SK-N-SH treated with all-trans-retinoic acid at 6 μM for 48 hours (cell line): Measurements from ENCODE around the gene IARS1.

Source experiments
- ATAC-seq: fragments of 200-7000 bp; cut with Tn5 transposase; 3 replicates; pipeline ENCODE4 v1.9.1; 2020; ENCODE audit warnings: mild to moderate bottlenecking, moderate library complexity
- ARNTL ChIP-seq: fragments of 450-650 bp; formaldehyde crosslinking; IDR thresholded peaks from 2 replicates; pipeline ENCODE4 v1.5.0; 2020; ENCODE audit warnings: low read depth, mild to moderate bottlenecking, moderate library complexity, borderline replicate concordance
- BACH2 ChIP-seq: fragments of 250-450 bp; sonication (Bioruptor Pico); IDR thresholded peaks from 2 replicates; pipeline ENCODE4 v1.9.0; 2021; ENCODE audit warnings: mild to moderate bottlenecking, borderline replicate concordance
- CSDC2 ChIP-seq: fragments of 250-450 bp; sonication (Bioruptor Pico); IDR thresholded peaks from 2 replicates; pipeline ENCODE4 v1.5.0; 2020; ENCODE audit warnings: mild to moderate bottlenecking, moderate library complexity
- ESRRG ChIP-seq: fragments of 250-450 bp; sonication (Bioruptor Pico); IDR thresholded peaks from 2 replicates; pipeline ENCODE4 v1.6.1; 2021; ENCODE audit warnings: mild to moderate bottlenecking
- GLIS3 ChIP-seq: fragments of 250-450 bp; sonication (Bioruptor Pico); IDR thresholded peaks from 2 replicates; pipeline ENCODE4 v1.5.0; 2020; ENCODE audit warnings: mild to moderate bottlenecking, moderate library complexity
- ISL1 ChIP-seq: fragments of 250-450 bp; sonication (Bioruptor Pico); IDR thresholded peaks from 2 replicates; pipeline ENCODE4 v2.1.2; 2022; ENCODE audit warnings: mild to moderate bottlenecking, moderate library complexity
- OSR1 ChIP-seq: fragments of 250-450 bp; sonication (Bioruptor Pico); IDR thresholded peaks from 2 replicates; pipeline ENCODE4 v1.8.0; 2022; ENCODE audit warnings: moderate library complexity, mild to moderate bottlenecking, inconsistent platforms
- PPARA ChIP-seq: fragments of 250-450 bp; sonication (Bioruptor Pico); IDR thresholded peaks from 2 replicates; pipeline ENCODE4 v1.5.0; 2020; ENCODE audit warnings: mild to moderate bottlenecking, borderline replicate concordance
- RARB ChIP-seq: fragments of 250-450 bp; sonication (Bioruptor Pico); IDR thresholded peaks from 2 replicates; pipeline ENCODE4 v1.8.0; 2021; ENCODE audit warnings: mild to moderate bottlenecking, moderate library complexity
- SNAI2 ChIP-seq: fragments of 250-450 bp; sonication (Bioruptor Pico); IDR thresholded peaks from 2 replicates; pipeline ENCODE4 v1.5.0; 2020; ENCODE audit warnings: mild to moderate bottlenecking, moderate library complexity
- TCF4 ChIP-seq: fragments of 250-450 bp; sonication (Bioruptor Pico); IDR thresholded peaks from 2 replicates; pipeline ENCODE4 v1.8.0; 2021; ENCODE audit warnings: mild to moderate bottlenecking, moderate library complexity, borderline replicate concordance
- TOX ChIP-seq: fragments of 250-450 bp; sonication (Bioruptor Pico); IDR thresholded peaks from 2 replicates; pipeline ENCODE4 v1.8.0; 2021; ENCODE audit warnings: mild to moderate bottlenecking, moderate library complexity, borderline replicate concordance
- ZC3H10 ChIP-seq: fragments of 250-450 bp; sonication (Bioruptor Pico); IDR thresholded peaks from 2 replicates; pipeline ENCODE4 v1.5.1; 2021; ENCODE audit warnings: mild to moderate bottlenecking, moderate library complexity
- ZFP3 ChIP-seq: fragments of 250-450 bp; sonication (Bioruptor Pico); IDR thresholded peaks from 2 replicates; pipeline ENCODE4 v1.5.0; 2020; ENCODE audit warnings: mild to moderate bottlenecking, moderate library complexity
- ZNF565 ChIP-seq: fragments of 450-650 bp; formaldehyde crosslinking; conservative IDR thresholded peaks from 2 replicates; pipeline ENCODE4 v1.5.0; 2020; ENCODE audit warnings: low read depth, mild to moderate bottlenecking, moderate library complexity
- ZNF70 ChIP-seq: fragments of 450-650 bp; formaldehyde crosslinking; IDR thresholded peaks from 2 replicates; pipeline ENCODE4 v1.5.0; 2020; ENCODE audit warnings: mild to moderate bottlenecking, moderate library complexity
- ZNF8 ChIP-seq: fragments of 450-650 bp; formaldehyde crosslinking; IDR thresholded peaks from 2 replicates; pipeline ENCODE4 v1.5.0; 2020; ENCODE audit warnings: mild to moderate bottlenecking, moderate library complexity
- TF ChIP-seq, protein P1 (sequence below): fragments of 250-450 bp; sonication (Bioruptor Pico); IDR thresholded peaks from 2 replicates; pipeline ENCODE4 v1.5.1; 2021; ENCODE audit warnings: mild to moderate bottlenecking, moderate library complexity
- TF ChIP-seq, protein P2 (sequence below): fragments of 250-450 bp; sonication (Bioruptor Pico); IDR thresholded peaks from 2 replicates; pipeline ENCODE4 v1.5.0; 2020; ENCODE audit warnings: mild to moderate bottlenecking, moderate library complexity
- TF ChIP-seq, protein P3 (sequence below): fragments of 250-450 bp; sonication (Bioruptor Pico); IDR thresholded peaks from 2 replicates; pipeline ENCODE4 v1.5.1; 2020; ENCODE audit warnings: low read depth, mild to moderate bottlenecking, moderate library complexity
- TF ChIP-seq, protein P4 (sequence below): fragments of 250-450 bp; sonication (Bioruptor Pico); IDR thresholded peaks from 2 replicates; pipeline ENCODE4 v1.8.0; 2020; ENCODE audit warnings: mild to moderate bottlenecking, moderate library complexity, borderline replicate concordance

IARS1 gene

DNA sequence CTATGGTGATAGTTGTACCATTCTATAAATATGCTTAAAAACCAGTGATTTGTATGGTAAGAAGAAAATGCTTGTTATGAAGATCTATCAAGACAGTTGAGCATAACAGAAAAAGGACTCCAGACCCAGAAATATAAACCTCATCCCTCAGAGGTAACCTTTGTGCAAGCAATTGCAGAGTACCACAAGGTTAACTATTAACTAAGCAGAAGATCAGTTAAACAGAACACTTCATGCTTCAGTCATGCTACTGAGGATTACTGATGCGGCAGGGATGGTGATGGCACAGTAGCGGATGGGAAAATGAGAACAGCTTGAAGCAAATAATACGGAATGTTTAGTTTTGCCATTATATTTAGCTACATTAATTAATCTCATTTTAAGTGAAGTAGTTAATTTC, 45.5 kb downstream of the IARS1 start:
- TF ChIP-seq, protein P1, sequence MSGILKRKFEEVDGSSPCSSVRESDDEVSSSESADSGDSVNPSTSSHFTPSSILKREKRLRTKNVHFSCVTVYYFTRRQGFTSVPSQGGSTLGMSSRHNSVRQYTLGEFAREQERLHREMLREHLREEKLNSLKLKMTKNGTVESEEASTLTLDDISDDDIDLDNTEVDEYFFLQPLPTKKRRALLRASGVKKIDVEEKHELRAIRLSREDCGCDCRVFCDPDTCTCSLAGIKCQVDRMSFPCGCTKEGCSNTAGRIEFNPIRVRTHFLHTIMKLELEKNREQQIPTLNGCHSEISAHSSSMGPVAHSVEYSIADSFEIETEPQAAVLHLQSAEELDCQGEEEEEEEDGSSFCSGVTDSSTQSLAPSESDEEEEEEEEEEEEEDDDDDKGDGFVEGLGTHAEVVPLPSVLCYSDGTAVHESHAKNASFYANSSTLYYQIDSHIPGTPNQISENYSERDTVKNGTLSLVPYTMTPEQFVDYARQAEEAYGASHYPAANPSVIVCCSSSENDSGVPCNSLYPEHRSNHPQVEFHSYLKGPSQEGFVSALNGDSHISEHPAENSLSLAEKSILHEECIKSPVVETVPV (CRISPR knock-in tag): no peak
- no peak for TF ChIP-seq ZNF8 (CRISPR knock-in tag)
- no peak for TF ChIP-seq ISL1 (CRISPR knock-in tag)
- TF ChIP-seq ZFP3: no peak
- no peak for TF ChIP-seq ARNTL (CRISPR knock-in tag)
- no peak for TF ChIP-seq BACH2
- TF ChIP-seq GLIS3 (CRISPR knock-in tag): no peak
- TF ChIP-seq ZC3H10: no peak
- TF ChIP-seq CSDC2: no peak
- TF ChIP-seq TOX (CRISPR knock-in tag): no peak
- no peak for TF ChIP-seq PPARA (CRISPR knock-in tag)
- TF ChIP-seq, protein P2, sequence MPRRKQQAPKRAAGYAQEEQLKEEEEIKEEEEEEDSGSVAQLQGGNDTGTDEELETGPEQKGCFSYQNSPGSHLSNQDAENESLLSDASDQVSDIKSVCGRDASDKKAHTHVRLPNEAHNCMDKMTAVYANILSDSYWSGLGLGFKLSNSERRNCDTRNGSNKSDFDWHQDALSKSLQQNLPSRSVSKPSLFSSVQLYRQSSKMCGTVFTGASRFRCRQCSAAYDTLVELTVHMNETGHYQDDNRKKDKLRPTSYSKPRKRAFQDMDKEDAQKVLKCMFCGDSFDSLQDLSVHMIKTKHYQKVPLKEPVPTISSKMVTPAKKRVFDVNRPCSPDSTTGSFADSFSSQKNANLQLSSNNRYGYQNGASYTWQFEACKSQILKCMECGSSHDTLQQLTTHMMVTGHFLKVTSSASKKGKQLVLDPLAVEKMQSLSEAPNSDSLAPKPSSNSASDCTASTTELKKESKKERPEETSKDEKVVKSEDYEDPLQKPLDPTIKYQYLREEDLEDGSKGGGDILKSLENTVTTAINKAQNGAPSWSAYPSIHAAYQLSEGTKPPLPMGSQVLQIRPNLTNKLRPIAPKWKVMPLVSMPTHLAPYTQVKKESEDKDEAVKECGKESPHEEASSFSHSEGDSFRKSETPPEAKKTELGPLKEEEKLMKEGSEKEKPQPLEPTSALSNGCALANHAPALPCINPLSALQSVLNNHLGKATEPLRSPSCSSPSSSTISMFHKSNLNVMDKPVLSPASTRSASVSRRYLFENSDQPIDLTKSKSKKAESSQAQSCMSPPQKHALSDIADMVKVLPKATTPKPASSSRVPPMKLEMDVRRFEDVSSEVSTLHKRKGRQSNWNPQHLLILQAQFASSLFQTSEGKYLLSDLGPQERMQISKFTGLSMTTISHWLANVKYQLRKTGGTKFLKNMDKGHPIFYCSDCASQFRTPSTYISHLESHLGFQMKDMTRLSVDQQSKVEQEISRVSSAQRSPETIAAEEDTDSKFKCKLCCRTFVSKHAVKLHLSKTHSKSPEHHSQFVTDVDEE (CRISPR knock-in tag): no peak
- TF ChIP-seq, protein P3, sequence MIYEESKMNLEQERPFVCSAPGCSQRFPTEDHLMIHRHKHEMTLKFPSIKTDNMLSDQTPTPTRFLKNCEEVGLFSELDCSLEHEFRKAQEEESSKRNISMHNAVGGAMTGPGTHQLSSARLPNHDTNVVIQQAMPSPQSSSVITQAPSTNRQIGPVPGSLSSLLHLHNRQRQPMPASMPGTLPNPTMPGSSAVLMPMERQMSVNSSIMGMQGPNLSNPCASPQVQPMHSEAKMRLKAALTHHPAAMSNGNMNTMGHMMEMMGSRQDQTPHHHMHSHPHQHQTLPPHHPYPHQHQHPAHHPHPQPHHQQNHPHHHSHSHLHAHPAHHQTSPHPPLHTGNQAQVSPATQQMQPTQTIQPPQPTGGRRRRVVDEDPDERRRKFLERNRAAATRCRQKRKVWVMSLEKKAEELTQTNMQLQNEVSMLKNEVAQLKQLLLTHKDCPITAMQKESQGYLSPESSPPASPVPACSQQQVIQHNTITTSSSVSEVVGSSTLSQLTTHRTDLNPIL: no peak
- no peak for TF ChIP-seq SNAI2 (CRISPR knock-in tag)
- no peak for TF ChIP-seq ESRRG (CRISPR knock-in tag)
- TF ChIP-seq TCF4 (CRISPR knock-in tag): no peak
- no peak for ATAC-seq

DNA sequence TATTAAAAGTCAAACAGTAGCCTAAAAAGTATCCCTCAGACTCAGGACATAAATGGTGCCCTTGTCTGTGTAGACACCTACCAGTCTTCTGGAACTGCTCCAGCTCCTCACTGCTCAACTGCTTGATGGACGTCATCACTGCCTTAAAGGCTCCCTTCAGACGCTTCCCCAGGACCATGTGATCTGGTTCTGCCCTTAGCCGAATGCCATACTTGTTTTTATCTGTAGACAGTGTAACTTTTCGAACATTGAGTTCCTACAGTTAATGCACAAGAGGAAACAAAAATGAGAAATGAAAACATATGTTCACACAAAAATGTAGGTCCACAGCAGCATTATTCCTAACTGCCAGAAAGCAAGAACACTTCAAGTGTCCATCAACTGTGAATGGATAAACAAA, 46.2 kb downstream of the IARS1 start:
- no peak for ATAC-seq
- no peak for TF ChIP-seq ZNF8 (CRISPR knock-in tag)
- TF ChIP-seq OSR1 (CRISPR knock-in tag): no peak
- TF ChIP-seq ZNF565 (CRISPR knock-in tag): no peak
- TF ChIP-seq RARB (CRISPR knock-in tag): no peak
- TF ChIP-seq TCF4 (CRISPR knock-in tag): no peak
- no peak for TF ChIP-seq ZFP3
- TF ChIP-seq ESRRG (CRISPR knock-in tag): no peak
- TF ChIP-seq ZC3H10: no peak
- TF ChIP-seq, protein P4, sequence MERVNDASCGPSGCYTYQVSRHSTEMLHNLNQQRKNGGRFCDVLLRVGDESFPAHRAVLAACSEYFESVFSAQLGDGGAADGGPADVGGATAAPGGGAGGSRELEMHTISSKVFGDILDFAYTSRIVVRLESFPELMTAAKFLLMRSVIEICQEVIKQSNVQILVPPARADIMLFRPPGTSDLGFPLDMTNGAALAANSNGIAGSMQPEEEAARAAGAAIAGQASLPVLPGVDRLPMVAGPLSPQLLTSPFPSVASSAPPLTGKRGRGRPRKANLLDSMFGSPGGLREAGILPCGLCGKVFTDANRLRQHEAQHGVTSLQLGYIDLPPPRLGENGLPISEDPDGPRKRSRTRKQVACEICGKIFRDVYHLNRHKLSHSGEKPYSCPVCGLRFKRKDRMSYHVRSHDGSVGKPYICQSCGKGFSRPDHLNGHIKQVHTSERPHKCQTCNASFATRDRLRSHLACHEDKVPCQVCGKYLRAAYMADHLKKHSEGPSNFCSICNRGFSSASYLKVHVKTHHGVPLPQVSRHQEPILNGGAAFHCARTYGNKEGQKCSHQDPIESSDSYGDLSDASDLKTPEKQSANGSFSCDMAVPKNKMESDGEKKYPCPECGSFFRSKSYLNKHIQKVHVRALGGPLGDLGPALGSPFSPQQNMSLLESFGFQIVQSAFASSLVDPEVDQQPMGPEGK (CRISPR knock-in tag): no peak
- TF ChIP-seq ZNF70 (CRISPR knock-in tag): no peak
- no peak for TF ChIP-seq BACH2
- TF ChIP-seq CSDC2: no peak

DNA sequence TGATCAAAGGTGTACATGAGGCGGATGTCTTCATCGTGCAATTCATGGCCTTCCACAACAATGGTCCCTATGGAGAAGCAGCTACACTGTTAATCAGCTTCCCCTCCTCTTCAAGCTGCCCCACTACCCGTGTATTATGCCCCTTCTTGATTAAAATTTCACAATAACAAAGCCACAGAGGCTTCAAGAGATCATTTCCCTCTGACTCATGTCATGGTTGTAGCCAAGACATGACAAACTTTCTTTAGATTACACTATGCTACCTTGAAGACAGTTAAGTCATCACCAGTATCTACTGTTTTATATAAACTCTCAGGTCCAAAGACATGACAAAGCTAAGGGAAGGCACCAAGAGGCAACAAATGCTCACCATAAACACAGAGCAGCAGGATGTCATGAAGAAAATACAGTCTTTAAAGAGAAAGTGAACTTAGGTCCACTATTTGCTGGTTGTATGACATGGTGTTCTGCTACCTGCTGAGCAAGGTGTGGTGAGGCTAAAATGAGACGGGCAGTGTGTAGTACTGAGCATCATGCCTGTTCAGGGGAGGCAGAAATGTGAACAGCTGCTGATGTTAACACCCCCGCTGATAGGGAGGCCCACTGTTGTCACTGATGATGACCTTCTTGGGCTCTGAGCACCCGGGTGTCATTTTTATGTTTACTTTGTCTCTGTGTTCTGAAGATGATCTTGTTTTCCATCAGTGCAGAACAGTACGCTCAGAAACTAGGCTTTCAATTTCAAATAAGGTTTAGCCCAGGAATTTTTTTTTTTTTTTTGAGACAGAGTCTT, 48.3 kb downstream of the IARS1 start:
- ATAC-seq: no peak; the same call in 1 of the 3 replicates
- TF ChIP-seq ESRRG (CRISPR knock-in tag): no peak
- TF ChIP-seq, protein P2 (CRISPR knock-in tag): no peak
- TF ChIP-seq, protein P4 (CRISPR knock-in tag): no peak
- TF ChIP-seq RARB (CRISPR knock-in tag): no peak
- TF ChIP-seq, protein P3: no peak
- TF ChIP-seq CSDC2: no peak
- no peak for TF ChIP-seq SNAI2 (CRISPR knock-in tag)
- TF ChIP-seq ZC3H10: no peak
- no peak for TF ChIP-seq TCF4 (CRISPR knock-in tag)
- no peak for TF ChIP-seq ZFP3
